HFF-Myc (cell line): ENCODE measurements around the gene KLF14.
A peak's percentile ranks its signal among the peaks of the same experiment; 100 is the strongest.
"Not testable (repeated sequence)": the region's sequence is repeated elsewhere in the genome, so short reads cannot be mapped to it uniquely, and the experiment has no call there.

Experiments used
- DNase-seq: peaks from one replicate; pipeline ENCODE4 v3.0.0-alpha.2; 2011; ENCODE audit warnings: low read depth; ENCODE audit errors: extremely low read depth
- H3K4me3 ChIP-seq: replicated peaks from 2 replicates; pipeline ENCODE4 v1.5.1; 2011; ENCODE audit warnings: low read depth, mild to moderate bottlenecking, control low read depth, low read length
- CTCF ChIP-seq: IDR thresholded peaks from 2 replicates; pipeline ENCODE4 v1.5.1; 2012; ENCODE audit warnings: mild to moderate bottlenecking, low read depth, low read length, control low read depth; ENCODE audit errors: missing control alignments

KLF14 gene

GRCh38 chr7:130733931-130734814, at the start of gene KLF14:
KLF14 (minus strand) TSS chr7:130734207; CDS start chr7:130734033, 174 bp downstream.
- no peak for TF ChIP-seq CTCF
- DNase-seq = no peak
- peak within 1 kb of the TSS; percentile 46 for H3K4me3 ChIP-seq

GRCh38 chr7:130781346-130781745, 47.3 kb upstream of the KLF14 start:
- no peak overlapping the region for H3K4me3 ChIP-seq
- TF ChIP-seq CTCF = no peak
- DNase-seq = no peak

DNA sequence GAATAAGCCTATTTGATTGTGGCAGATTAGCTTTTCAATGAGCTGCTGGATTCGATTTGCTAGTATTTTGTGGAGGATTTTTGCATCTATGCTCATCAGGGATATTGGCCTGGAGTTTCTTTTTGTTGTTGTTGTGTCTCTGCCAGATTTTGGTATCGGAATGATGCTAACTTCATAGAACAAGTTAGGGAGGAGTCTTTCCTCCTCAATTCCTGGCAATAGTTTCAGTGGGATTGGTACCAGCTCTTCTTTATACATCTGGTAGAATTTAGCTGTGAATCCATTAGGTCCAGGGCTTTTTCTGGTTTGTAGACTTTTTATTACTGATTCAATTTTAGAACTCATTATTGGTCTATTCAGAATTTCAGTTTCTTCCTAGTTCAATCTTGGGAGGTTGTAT, 43.4 kb upstream of the KLF14 start:
- no peak overlapping the region for H3K4me3 ChIP-seq
- TF ChIP-seq CTCF = no peak
- DNase-seq = no peak

GRCh38 chr7:130772456-130772855, 38.4 kb upstream of the KLF14 start:
- H3K4me3 ChIP-seq, DNase-seq: not testable (repeated sequence)

- no peak for DNase-seq
- H3K4me3 ChIP-seq = no peak overlapping the region
- no peak for TF ChIP-seq CTCF
Observed at GRCh38 chr7:130768854-130769253, 34.8 kb upstream of the KLF14 start.

GRCh38 chr7:130764569-130764968, 30.6 kb upstream of the KLF14 start:
- not testable (repeated sequence) for DNase-seq, H3K4me3 ChIP-seq

GRCh38 chr7:130758429-130759056, 24.5 kb upstream of the KLF14 start:
- H3K4me3 ChIP-seq = no peak overlapping the region
- DNase-seq = peak; percentile 4
- peak; percentile 46 for TF ChIP-seq CTCF
